Stimulated activated CD4-positive, alpha-beta T cell treated with anti-CD3 and anti-CD28 coated beads, TNF-alpha, amount 100 ng/mL, for 48 hours (primary cell): ENCODE results near the gene CCNC.
"Not testable (repeated sequence)": the region's sequence is repeated elsewhere in the genome, so short reads cannot be mapped to it uniquely, and the experiment has no call there.

ENCODE experiments used
- DNase-seq, 3 donors: peaks; one replicate each; pipeline ENCODE4 v3.0.0-alpha.2; 2020; ENCODE audit warnings: low read depth in 3 of 3

Gene CCNC

GRCh38 chr6:99603421-99604165 is 35.1 kb upstream of the CCNC start:
- no peak for DNase-seq

GRCh38 chr6:99602520-99603420 is 34.3 kb upstream of the CCNC start:
- DNase-seq = no peak

- not testable (repeated sequence) for DNase-seq
Observed at GRCh38 chr6:99594696-99595095, 26.2 kb upstream of the CCNC start.

GRCh38 chr6:99592900-99593299 is 24.4 kb upstream of the CCNC start:
- DNase-seq = no peak

- DNase-seq = no peak
Observed at GRCh38 chr6:99591673-99592364, 23.4 kb upstream of the CCNC start.

GRCh38 chr6:99590728-99591672 is 22.5 kb upstream of the CCNC start:
- DNase-seq = no peak

- no peak for DNase-seq
Observed at GRCh38 chr6:99589907-99590493, 21.5 kb upstream of the CCNC start.

GRCh38 chr6:99589290-99589672 is 20.8 kb upstream of the CCNC start:
- DNase-seq = no peak

- peak in 1 of 3 donors; percentile 46 for DNase-seq
Observed at GRCh38 chr6:99588618-99589289, 20.3 kb upstream of the CCNC start.

- DNase-seq = no peak
Observed at GRCh38 chr6:99587792-99588191, 19.3 kb upstream of the CCNC start.

- no peak for DNase-seq
Observed at GRCh38 chr6:99579781-99580180, 11.3 kb upstream of the CCNC start.

GRCh38 chr6:99575544-99576227 is 7.2 kb upstream of the CCNC start:
- no peak for DNase-seq

GRCh38 chr6:99573980-99574617 is 5.6 kb upstream of the CCNC start:
- no peak for DNase-seq

GRCh38 chr6:99563056-99563723 is 5.3 kb downstream of the CCNC start:
- DNase-seq = no peak

GRCh38 chr6:99560668-99561067 is 7.8 kb downstream of the CCNC start:
- DNase-seq = no peak

- no peak for DNase-seq
Observed at GRCh38 chr6:99559057-99559456, 9.4 kb downstream of the CCNC start.

- no peak for DNase-seq
Observed at GRCh38 chr6:99553888-99554287, 14.6 kb downstream of the CCNC start.

- no peak for DNase-seq
Observed at GRCh38 chr6:99550046-99550748, 18.3 kb downstream of the CCNC start.
